ENCODE measurements around the gene LIPI. TPM values are rescaled to one million over a fixed set of nuclear protein-coding genes. Genes with fewer than 3 reads are reported as not detected.

The LIPI gene
- total and polyA plus RNA-seq, 2 donors from 2014 or later = not detected

- no peak for TF ChIP-seq CTCF (IDR thresholded peaks at IDR 0.05; ENCODE audit: borderline replicate concordance, extremely low read depth, insufficient read depth)
- H3K4me1 ChIP-seq (ENCODE audit: control insufficient read depth in 2 of 3, insufficient read depth in 2 of 3, low read depth in 1 of 3, low read length in 3 of 3) = no peaks in the 10 kb centered on the region
- no peak for FAIRE-seq
- no peaks in the 10 kb centered on the region for H3K36me3 ChIP-seq (ENCODE audit: control insufficient read depth in 2 of 3, insufficient read depth in 3 of 3, low read length in 3 of 3)
- no peaks in the 10 kb centered on the region for H3K27me3 ChIP-seq (ENCODE audit: control insufficient read depth, insufficient read depth, low read length)
- no peak overlapping the region for H3K9ac ChIP-seq (ENCODE audit: low read length in 3 of 3)
- no peak overlapping the region for H3K4me3 ChIP-seq (ENCODE audit: low read length in 3 of 3)
- no peaks in the 10 kb centered on the region for H3K9me3 ChIP-seq (ENCODE audit: control insufficient read depth in 2 of 3, insufficient read depth in 1 of 3, low read length in 3 of 3)
- H3K27ac ChIP-seq (ENCODE audit: low read depth in 2 of 2, low read length in 2 of 2) = no peak overlapping the region
- no peak for DNase-seq
- intact Hi-C loops (cut with DNase I) = no loop called here
Measured at GRCh38 chr21:14088391-14088790, 122.4 kb downstream of the LIPI start.

GRCh38 chr21:14086553-14086952 is 124.2 kb downstream of the LIPI start:
- Histone ChIP-seq H3K4me3 (ENCODE audit: low read length in 3 of 3) (no peak overlapping the region), H3K9me3 (ENCODE audit: control insufficient read depth in 2 of 3, insufficient read depth in 1 of 3, low read length in 3 of 3) (no peaks in the 10 kb centered on the region), H3K9ac (ENCODE audit: low read length in 3 of 3) (no peak overlapping the region), H3K27me3 (ENCODE audit: control insufficient read depth, insufficient read depth, low read length) (no peaks in the 10 kb centered on the region), H3K36me3 (ENCODE audit: control insufficient read depth in 2 of 3, insufficient read depth in 3 of 3, low read length in 3 of 3) (no peaks in the 10 kb centered on the region), H3K4me1 (ENCODE audit: control insufficient read depth in 2 of 3, insufficient read depth in 2 of 3, low read depth in 1 of 3, low read length in 3 of 3) (no peaks in the 10 kb centered on the region), H3K27ac (ENCODE audit: low read depth in 2 of 2, low read length in 2 of 2) (no peak overlapping the region)
- DNase-seq (no peak), FAIRE-seq (no peak)
- intact Hi-C loops (cut with DNase I) = no loop called here
- TF ChIP-seq CTCF (IDR thresholded peaks at IDR 0.05; ENCODE audit: borderline replicate concordance, extremely low read depth, insufficient read depth) = no peak

- no peak for TF ChIP-seq CTCF (IDR thresholded peaks at IDR 0.05; ENCODE audit: borderline replicate concordance, extremely low read depth, insufficient read depth)
- Histone ChIP-seq H3K9ac (ENCODE audit: low read length in 3 of 3) (no peak overlapping the region), H3K9me3 (ENCODE audit: control insufficient read depth in 2 of 3, insufficient read depth in 1 of 3, low read length in 3 of 3) (no peaks in the 10 kb centered on the region), H3K36me3 (ENCODE audit: control insufficient read depth in 2 of 3, insufficient read depth in 3 of 3, low read length in 3 of 3) (no peaks in the 10 kb centered on the region), H3K4me3 (ENCODE audit: low read length in 3 of 3) (no peak overlapping the region), H3K27me3 (ENCODE audit: control insufficient read depth, insufficient read depth, low read length) (no peaks in the 10 kb centered on the region), H3K27ac (ENCODE audit: low read depth in 2 of 2, low read length in 2 of 2) (no peak overlapping the region), H3K4me1 (ENCODE audit: control insufficient read depth in 2 of 3, insufficient read depth in 2 of 3, low read depth in 1 of 3, low read length in 3 of 3) (no peaks in the 10 kb centered on the region)
- intact Hi-C loops (cut with DNase I) = no loop called here
- FAIRE-seq = no peak
- DNase-seq = no peak
Measured at GRCh38 chr21:14084701-14085100, 126.1 kb downstream of the LIPI start.

- Histone ChIP-seq H3K4me1 (ENCODE audit: control insufficient read depth in 2 of 3, insufficient read depth in 2 of 3, low read depth in 1 of 3, low read length in 3 of 3) (no peaks in the 10 kb centered on the region), H3K27ac (ENCODE audit: low read depth in 2 of 2, low read length in 2 of 2) (no peak overlapping the region), H3K9ac (ENCODE audit: low read length in 3 of 3) (no peak overlapping the region), H3K4me3 (ENCODE audit: low read length in 3 of 3) (no peak overlapping the region), H3K36me3 (ENCODE audit: control insufficient read depth in 2 of 3, insufficient read depth in 3 of 3, low read length in 3 of 3) (no peaks in the 10 kb centered on the region), H3K9me3 (ENCODE audit: control insufficient read depth in 2 of 3, insufficient read depth in 1 of 3, low read length in 3 of 3) (no peaks in the 10 kb centered on the region), H3K27me3 (ENCODE audit: control insufficient read depth, insufficient read depth, low read length) (no peaks in the 10 kb centered on the region)
- DNase-seq = no peak
- intact Hi-C loops (cut with DNase I) = no loop called here
- FAIRE-seq = no peak
- no peak for TF ChIP-seq CTCF (IDR thresholded peaks at IDR 0.05; ENCODE audit: borderline replicate concordance, extremely low read depth, insufficient read depth)
Measured at GRCh38 chr21:14084068-14084501, 126.7 kb downstream of the LIPI start.

All from kidney (tissue), 14 donors.